Measurements from ENCODE around the gene NKX6-1.

NKX6-1 gene

GRCh38 chr4:84529169-84529751 is 30.2 kb upstream of the NKX6-1 start:
- DNase-seq (ENCODE audit: insufficient read length, low spot score) = no peak
- TF ChIP-seq CTCF (IDR thresholded peaks at IDR 0.05; ENCODE audit: insufficient read depth, missing control alignments) = peak; percentile 65
- peak; percentile 89 for FAIRE-seq

- FAIRE-seq (no peak), DNase-seq (ENCODE audit: insufficient read length, low spot score) (no peak)
- no peak for TF ChIP-seq CTCF (IDR thresholded peaks at IDR 0.05; ENCODE audit: insufficient read depth, missing control alignments)
Measured at GRCh38 chr4:84527391-84527790, 28.3 kb upstream of the NKX6-1 start.

- FAIRE-seq = no peak
- DNase-seq (ENCODE audit: insufficient read length, low spot score) = no peak
- TF ChIP-seq CTCF (IDR thresholded peaks at IDR 0.05; ENCODE audit: insufficient read depth, missing control alignments) = no peak
Measured at GRCh38 chr4:84515075-84515474, 16.0 kb upstream of the NKX6-1 start.

GRCh38 chr4:84512277-84512676 is 13.2 kb upstream of the NKX6-1 start:
- FAIRE-seq (no peak), DNase-seq (ENCODE audit: insufficient read length, low spot score) (no peak)
- no peak for TF ChIP-seq CTCF (IDR thresholded peaks at IDR 0.05; ENCODE audit: insufficient read depth, missing control alignments)

GRCh38 chr4:84511703-84512102 is 12.6 kb upstream of the NKX6-1 start:
- no peak for FAIRE-seq
- TF ChIP-seq CTCF (IDR thresholded peaks at IDR 0.05; ENCODE audit: insufficient read depth, missing control alignments) = no peak
- DNase-seq (ENCODE audit: insufficient read length, low spot score) = no peak

- FAIRE-seq (peak; percentile 25), DNase-seq (ENCODE audit: insufficient read length, low spot score) (no peak)
- no peak for TF ChIP-seq CTCF (IDR thresholded peaks at IDR 0.05; ENCODE audit: insufficient read depth, missing control alignments)
Measured at GRCh38 chr4:84507941-84508340, 8.8 kb upstream of the NKX6-1 start.

GRCh38 chr4:84504821-84505220 is 5.7 kb upstream of the NKX6-1 start:
- FAIRE-seq (no peak), DNase-seq (ENCODE audit: insufficient read length, low spot score) (no peak)
- no peak for TF ChIP-seq CTCF (IDR thresholded peaks at IDR 0.05; ENCODE audit: insufficient read depth, missing control alignments)
